Caco-2 (cell line): ENCODE results near the gene KRT85. TPM values are rescaled to one million over a fixed set of nuclear protein-coding genes. Genes with fewer than 3 reads are reported as not detected.

Source experiments
- BruUV-seq: library from RNA; stranded (reverse); fragments of 400-500 nt; replicated peaks from 2 replicates; lab custom pipeline; 2021; lab: Mats Ljungman, UMichigan
- CTCF ChIA-PET: fragments of 300-600 bp; sonication (Branson Sonifier 250); formaldehyde crosslinking; loops from one replicate; lab custom pipeline; 2022; ENCODE audit warnings: antibody characterized with exemption; lab: Charles Lee
- POLR2A ChIA-PET: fragments of 300-600 bp; sonication (Branson Sonifier 250); formaldehyde crosslinking; loops from one replicate; lab custom pipeline; 2022; ENCODE audit warnings: antibody characterized with exemption; lab: Charles Lee
- DNase-seq, 2 experiments: peaks; one replicate each; pipeline versions ENCODE4 v3.0.0 to v3.0.0-alpha.2; 2020 to 2022
- H3K27me3 ChIP-seq: replicated peaks from 2 replicates; pipeline ENCODE4 v1.6.0; 2011; ENCODE audit warnings: low read length; ENCODE audit not compliant: control insufficient read depth, insufficient read depth
- H3K36me3 ChIP-seq: 2 replicates; pipeline ENCODE4 v1.5.1; 2011; ENCODE audit warnings: low read length; ENCODE audit not compliant: control insufficient read depth, insufficient read depth
- H3K4me1 ChIP-seq: fragments of 250-450 bp; sonication (Bioruptor Pico); 2 replicates; pipeline ENCODE4 v1.5.1; 2020; ENCODE audit warnings: mild to moderate bottlenecking
- H3K4me3 ChIP-seq: 2 replicates; pipeline ENCODE4 v1.5.1; 2011; ENCODE audit warnings: low read depth, mild to moderate bottlenecking, control low read depth, low read length
- H3K9me3 ChIP-seq: fragments of 250-450 bp; sonication (Bioruptor Pico); 2 replicates; pipeline ENCODE4 v1.5.1; 2020; ENCODE audit warnings: mild to moderate bottlenecking, moderate library complexity
- H3K27ac Mint-ChIP-seq: one replicate; pipeline ENCODE4 v1.8.0; 2022; ENCODE audit warnings: mixed read lengths; ENCODE audit not compliant: unreplicated experiment
- H3K27me3 Mint-ChIP-seq: one replicate; pipeline ENCODE4 v1.8.0; 2022; ENCODE audit warnings: mixed read lengths; ENCODE audit not compliant: insufficient read depth, unreplicated experiment
- H3K36me3 Mint-ChIP-seq: one replicate; pipeline ENCODE4 v1.8.0; 2022; ENCODE audit warnings: mild to moderate bottlenecking, mixed read lengths; ENCODE audit not compliant: insufficient read depth, unreplicated experiment
- H3K4me1 Mint-ChIP-seq: one replicate; pipeline ENCODE4 v1.8.0; 2022; ENCODE audit warnings: low read depth, mixed read lengths; ENCODE audit not compliant: unreplicated experiment
- H3K4me3 Mint-ChIP-seq: one replicate; pipeline ENCODE4 v1.8.0; 2022; ENCODE audit warnings: mild to moderate bottlenecking, moderate library complexity, mixed read lengths; ENCODE audit not compliant: unreplicated experiment
- H3K9me3 Mint-ChIP-seq: one replicate; pipeline ENCODE4 v1.8.0; 2022; ENCODE audit warnings: mixed read lengths; ENCODE audit not compliant: unreplicated experiment
- CTCF ChIP-seq, 2 experiments: fragments of 200-600 bp in 1 of 2; IDR thresholded peaks; 1 replicate in 1 of 2; 2 replicates in 1 of 2; pipeline versions ENCODE4 v1.5.1 to v1.8.0; 2011 to 2022; ENCODE audit warnings: antibody characterized with exemption in 1 of 2, control low read depth in 1 of 2, inconsistent platforms in 1 of 2, low read depth in 1 of 2, low read length in 1 of 2, mild to moderate bottlenecking in 1 of 2, moderate library complexity in 1 of 2; ENCODE audit not compliant: insufficient read depth in 1 of 2, severe bottlenecking in 1 of 2, unreplicated experiment in 1 of 2
- intact Hi-C: fragments of 100-400 bp; cut with micrococcal nuclease; formaldehyde crosslinking; loops from one replicate; pipeline ENCODE4 v1.10.0; 2022; ENCODE audit not compliant: unreplicated experiment
- total RNA-seq: library from RNA; stranded (reverse); gene quantifications from 2 replicates; pipeline ENCODE4 v1.2.3, GENCODE V29; 2022

KRT85 gene
- total RNA-seq, 1 experiment from 2014 or later: not detected

GRCh38 chr12:52332381-52332780 lies 34.9 kb downstream of the KRT85 start:
- H3K27me3 Mint-ChIP-seq: no peaks in the 10 kb centered on the region
- H3K9me3 Mint-ChIP-seq: peaks cover 10% of the 10 kb centered on the region
- ChIA-PET POLR2A (no interaction called here), CTCF (interaction anchor here (1.2 kb wide), 1 partner anchor 24 kb away, joined by 6 read pairs; no protein-coding TSS in a partner anchor)
- peaks cover 6% of the 10 kb centered on the region for H3K4me1 Mint-ChIP-seq
- no peaks in the 10 kb centered on the region for H3K36me3 ChIP-seq
- no peaks in the 10 kb centered on the region for H3K9me3 ChIP-seq
- TF ChIP-seq CTCF (IDR thresholded peaks at IDR 0.05; ENCODE audit: insufficient read depth in 1 of 2, low read depth in 1 of 2, low read length in 1 of 2, severe bottlenecking in 1 of 2, unreplicated experiment in 1 of 2): no peak
- no peak overlapping the region for H3K4me3 Mint-ChIP-seq
- intact Hi-C loops: no loop called here
- BruUV-seq: no TSS peak
- H3K27me3 ChIP-seq: no peaks in the 10 kb centered on the region
- no peak overlapping the region for H3K27ac Mint-ChIP-seq
- peaks cover 8% of the 10 kb centered on the region for H3K4me1 ChIP-seq
- DNase-seq: no peak
- no peak overlapping the region for H3K4me3 ChIP-seq
- H3K36me3 Mint-ChIP-seq: no peaks in the 10 kb centered on the region

DNA sequence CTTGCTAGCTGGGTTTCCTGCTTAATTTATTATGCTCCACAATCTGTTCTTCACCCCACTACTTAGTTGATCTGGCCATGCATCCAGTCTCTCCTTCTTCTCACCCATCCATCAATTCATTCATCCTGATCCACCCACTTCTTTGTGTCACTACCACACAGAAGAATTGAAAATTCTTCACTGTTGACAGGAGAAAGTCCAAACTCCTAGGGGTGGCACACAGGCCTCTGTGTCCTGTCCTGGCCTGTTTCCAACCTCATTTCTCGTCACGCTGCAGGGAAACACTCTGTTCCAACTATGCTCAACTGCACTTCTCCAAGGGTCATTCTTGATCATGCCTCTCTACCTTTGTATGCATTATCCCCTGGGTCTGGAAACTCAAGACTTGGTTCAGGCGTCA lies 35.4 kb downstream of the KRT85 start:
- Mint-ChIP-seq H3K27me3 (no peaks in the 10 kb centered on the region), H3K27ac (no peak overlapping the region), H3K9me3 (peaks cover 7% of the 10 kb centered on the region), H3K4me3 (no peak overlapping the region), H3K36me3 (no peaks in the 10 kb centered on the region), H3K4me1 (peaks cover 6% of the 10 kb centered on the region)
- Histone ChIP-seq H3K4me1 (peaks cover 8% of the 10 kb centered on the region), H3K36me3 (no peaks in the 10 kb centered on the region), H3K9me3 (no peaks in the 10 kb centered on the region), H3K27me3 (no peaks in the 10 kb centered on the region), H3K4me3 (no peak overlapping the region)
- DNase-seq: no peak
- ChIA-PET CTCF (interaction anchor here (1.2 kb wide), 1 partner anchor 24 kb away, joined by 6 read pairs; no protein-coding TSS in a partner anchor), POLR2A (no interaction called here)
- TF ChIP-seq CTCF (IDR thresholded peaks at IDR 0.05; ENCODE audit: insufficient read depth in 1 of 2, low read depth in 1 of 2, low read length in 1 of 2, severe bottlenecking in 1 of 2, unreplicated experiment in 1 of 2): no peak
- no TSS peak for BruUV-seq
- intact Hi-C loops: no loop called here

DNA sequence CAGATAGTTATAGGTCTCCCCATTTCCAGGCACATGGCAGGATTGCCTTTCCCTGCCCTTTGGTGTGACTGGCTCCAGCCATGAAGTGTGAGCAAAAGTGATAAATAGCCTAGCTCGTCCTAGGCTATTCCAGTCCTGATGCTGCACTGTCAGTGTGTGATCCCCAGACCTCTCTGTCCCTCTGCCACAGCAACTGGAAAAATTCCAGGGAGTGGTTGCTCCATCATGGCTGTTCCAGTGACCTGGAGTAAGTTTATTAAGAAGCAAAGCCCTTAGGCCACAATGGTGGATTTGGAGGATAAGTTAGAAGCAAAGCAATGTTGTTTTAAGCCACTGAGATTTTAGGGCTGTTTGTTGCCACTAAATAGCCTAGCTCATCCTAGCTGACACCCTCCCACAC lies 36.2 kb downstream of the KRT85 start:
- CTCF ChIA-PET: no interaction called here
- H3K9me3 Mint-ChIP-seq: no peaks in the 10 kb centered on the region
- no TSS peak for BruUV-seq
- H3K9me3 ChIP-seq: no peaks in the 10 kb centered on the region
- no peak for TF ChIP-seq CTCF (IDR thresholded peaks at IDR 0.05; ENCODE audit: insufficient read depth in 1 of 2, low read depth in 1 of 2, low read length in 1 of 2, severe bottlenecking in 1 of 2, unreplicated experiment in 1 of 2)
- H3K36me3 Mint-ChIP-seq: no peaks in the 10 kb centered on the region
- POLR2A ChIA-PET: no interaction called here
- H3K4me3 Mint-ChIP-seq: no peak overlapping the region
- H3K4me1 Mint-ChIP-seq: peaks cover 6% of the 10 kb centered on the region
- intact Hi-C loops: no loop called here
- no peak overlapping the region for H3K4me3 ChIP-seq
- H3K27me3 ChIP-seq: no peaks in the 10 kb centered on the region
- no peaks in the 10 kb centered on the region for H3K27me3 Mint-ChIP-seq
- no peak for DNase-seq
- no peaks in the 10 kb centered on the region for H3K36me3 ChIP-seq
- no peak overlapping the region for H3K27ac Mint-ChIP-seq
- H3K4me1 ChIP-seq: peaks cover 8% of the 10 kb centered on the region
